ENCODE data around the gene CYTH3. TPM values are rescaled to one million over a fixed set of nuclear protein-coding genes. Genes with fewer than 3 reads are reported as not detected.
A peak's percentile ranks its signal among the peaks of the same experiment; 100 is the strongest.

CYTH3 gene
- total RNA-seq, 2 donors from 2014 or later = 83.8 to 89.4 TPM

GRCh38 chr7:6167587-6168476, 104.6 kb downstream of the CYTH3 start:
- ATAC-seq (ENCODE audit: insufficient number of reproducible peaks, low FRiP score, low read depth) = no peak
- no peaks in the 10 kb centered on the region for H3K9me3 ChIP-seq
- no peak for DNase-seq (ENCODE audit: low spot score)
- H3K27ac ChIP-seq = peak overlapping the region; percentile 13 to 30
- H3K4me3 ChIP-seq = no peak overlapping the region
- no peak for TF ChIP-seq CTCF (IDR thresholded peaks at IDR 0.05)
- H3K36me3 ChIP-seq = peaks cover 25% of the 10 kb centered on the region
- no peaks in the 10 kb centered on the region for H3K27me3 ChIP-seq (replicated peaks; ENCODE audit: insufficient read depth)
- H3K4me1 ChIP-seq (ENCODE audit: control insufficient read depth in 1 of 2, low read depth in 2 of 2) = peaks cover 1 to 36% of the 10 kb centered on the region in 2 donors

GRCh38 chr7:6167004-6167551, 105.3 kb downstream of the CYTH3 start:
- TF ChIP-seq CTCF (IDR thresholded peaks at IDR 0.05) = no peak
- no peak for DNase-seq (ENCODE audit: low spot score)
- peak overlapping the region; percentile 13 to 57 for H3K27ac ChIP-seq
- no peaks in the 10 kb centered on the region for H3K9me3 ChIP-seq
- H3K36me3 ChIP-seq = peaks cover 25% of the 10 kb centered on the region
- H3K27me3 ChIP-seq (replicated peaks; ENCODE audit: insufficient read depth) = no peaks in the 10 kb centered on the region
- ATAC-seq (ENCODE audit: insufficient number of reproducible peaks, low FRiP score, low read depth) = no peak
- peaks cover 6 to 35% of the 10 kb centered on the region in 2 donors for H3K4me1 ChIP-seq (ENCODE audit: control insufficient read depth in 1 of 2, low read depth in 2 of 2)
- H3K4me3 ChIP-seq = no peak overlapping the region

GRCh38 chr7:6166443-6166891, 106.0 kb downstream of the CYTH3 start:
- peak overlapping the region in 1 of 2 donors; percentile 57 for H3K27ac ChIP-seq
- H3K36me3 ChIP-seq = peaks cover 25% of the 10 kb centered on the region
- no peak overlapping the region for H3K4me3 ChIP-seq

GRCh38 chr7:6165521-6166320, 106.7 kb downstream of the CYTH3 start:
- Histone ChIP-seq H3K9me3 (no peaks in the 10 kb centered on the region), H3K4me3 (no peak overlapping the region), H3K4me1 (ENCODE audit: control insufficient read depth in 1 of 2, low read depth in 2 of 2) (peaks cover 12 to 43% of the 10 kb centered on the region in 2 donors), H3K36me3 (peaks cover 23% of the 10 kb centered on the region), H3K27ac (peak overlapping the region in 1 of 2 donors; percentile 57), H3K27me3 (replicated peaks; ENCODE audit: insufficient read depth) (no peaks in the 10 kb centered on the region)
- no peak for TF ChIP-seq CTCF (IDR thresholded peaks at IDR 0.05)
- ATAC-seq (ENCODE audit: insufficient number of reproducible peaks, low FRiP score, low read depth) = no peak
- DNase-seq (ENCODE audit: low spot score) = no peak

More at GRCh38 chr7:6166443-6166891, 106.0 kb downstream of the CYTH3 start:
- H3K4me1 ChIP-seq (ENCODE audit: control insufficient read depth in 1 of 2, low read depth in 2 of 2) = peaks cover 9 to 35% of the 10 kb centered on the region in 2 donors
- no peak for ATAC-seq (ENCODE audit: insufficient number of reproducible peaks, low FRiP score, low read depth)
- DNase-seq (ENCODE audit: low spot score) = no peak
- H3K27me3 ChIP-seq (replicated peaks; ENCODE audit: insufficient read depth) = no peaks in the 10 kb centered on the region
- TF ChIP-seq CTCF (IDR thresholded peaks at IDR 0.05) = no peak
- H3K9me3 ChIP-seq = no peaks in the 10 kb centered on the region

All from thoracic aorta (tissue), 2 donors.